ENCODE results near the gene PARD3. TPM values are rescaled to one million over a fixed set of nuclear protein-coding genes. Genes with fewer than 3 reads are reported as not detected.

Gene PARD3
- total RNA-seq, 2 donors from 2014 or later: 36.1 to 48.5 TPM

GRCh38 chr10:34667177-34667576 is 147.9 kb downstream of the PARD3 start:
- 9 to 12% methylated on average over 1 of the region's 1 CpG for WGBS, 2 donors
- no peak for DNase-seq
- H3K9me3 ChIP-seq: no peaks in the 10 kb centered on the region
- no peak overlapping the region for H3K27ac ChIP-seq
- ATAC-seq: no peak
- H3K36me3 ChIP-seq (replicated peaks in 1 of 2; ENCODE audit: insufficient read depth in 1 of 2, low read depth in 2 of 2): no peaks in the 10 kb centered on the region
- H3K4me1 ChIP-seq: peaks cover 12% of the 10 kb centered on the region
- TF ChIP-seq POLR2A (IDR thresholded peaks at IDR 0.05) (no peak), CTCF (IDR thresholded peaks at IDR 0.05) (no peak)
- H3K4me3 ChIP-seq: no peak overlapping the region
- H3K27me3 ChIP-seq: no peaks in the 10 kb centered on the region
- intact Hi-C loops (cut with DNase I): no loop called here

DNA sequence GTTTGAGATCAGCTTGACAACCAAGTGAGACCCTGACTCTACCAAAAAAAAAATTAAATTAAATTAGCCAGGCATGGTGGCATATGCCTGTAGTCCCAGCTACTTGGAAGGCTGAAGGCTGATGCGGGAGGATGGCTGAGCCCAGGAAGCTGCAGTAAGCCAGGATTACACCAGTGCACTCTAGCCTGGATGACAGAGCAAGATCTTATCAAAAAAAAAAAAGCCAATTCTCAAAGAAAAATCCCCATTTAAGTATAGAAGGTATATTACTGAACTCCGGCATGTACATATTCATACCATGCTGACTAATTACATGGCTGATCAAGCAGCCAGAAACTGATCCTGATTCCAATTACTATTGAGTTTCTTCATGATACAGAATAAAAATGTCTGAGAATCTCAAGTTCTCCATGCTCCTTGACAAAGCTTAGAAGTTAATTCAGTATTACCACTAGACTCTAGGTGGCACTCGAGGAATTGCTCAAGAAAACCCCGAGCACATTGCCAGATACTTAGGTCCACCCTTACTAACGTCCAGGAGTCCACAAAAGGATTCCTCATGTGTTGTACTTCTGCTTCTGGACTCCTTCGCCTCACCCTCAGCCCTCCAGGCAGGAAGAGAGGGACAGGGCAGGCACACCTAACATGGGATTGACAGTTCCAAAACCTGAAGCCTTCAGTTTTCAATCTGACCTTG is 148.9 kb downstream of the PARD3 start:
- Histone ChIP-seq H3K4me3 (no peak overlapping the region), H3K4me1 (peaks cover 17% of the 10 kb centered on the region), H3K9me3 (no peaks in the 10 kb centered on the region), H3K36me3 (replicated peaks in 1 of 2; ENCODE audit: insufficient read depth in 1 of 2, low read depth in 2 of 2) (no peaks in the 10 kb centered on the region), H3K27me3 (no peaks in the 10 kb centered on the region), H3K27ac (peak overlapping the region in 1 of 4 donors; percentile 21)
- TF ChIP-seq POLR2A (IDR thresholded peaks at IDR 0.05) (no peak), CTCF (IDR thresholded peaks at IDR 0.05) (peak; percentile 36 to 71 (median 65))
- intact Hi-C loops (cut with DNase I): no loop called here
- WGBS, 2 donors: 28 to 35% methylated on average over 5 to 6 of the region's 6 CpGs
- DNase-seq: peak; percentile 42 to 70 (median 59)
- peak; percentile 87 for ATAC-seq

DNA sequence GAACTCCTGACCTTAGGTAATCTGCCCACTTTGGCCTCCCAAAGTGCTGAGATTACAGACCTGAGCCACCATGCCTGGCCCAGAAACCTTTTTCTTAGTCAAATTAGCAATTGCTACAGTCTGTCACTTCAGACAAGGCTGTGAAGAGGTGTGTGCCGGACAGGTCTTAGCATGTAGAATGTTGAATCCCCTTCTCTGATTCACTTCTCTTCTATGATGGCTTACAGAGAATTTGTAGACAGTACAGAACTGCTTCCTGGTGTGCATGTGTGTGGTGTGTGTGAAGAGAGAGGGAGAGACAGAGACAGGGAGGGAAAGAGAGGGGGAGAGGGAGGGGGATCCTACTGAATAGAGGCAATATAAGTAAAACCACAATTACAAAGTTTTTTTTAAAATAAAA is 150.4 kb downstream of the PARD3 start:
- no peaks in the 10 kb centered on the region for H3K9me3 ChIP-seq
- no peak overlapping the region for H3K4me3 ChIP-seq
- H3K4me1 ChIP-seq: peaks cover 17% of the 10 kb centered on the region
- intact Hi-C loops (cut with DNase I): no loop called here
- no peak for ATAC-seq
- TF ChIP-seq POLR2A (IDR thresholded peaks at IDR 0.05) (no peak), CTCF (IDR thresholded peaks at IDR 0.05) (no peak)
- H3K27me3 ChIP-seq: no peaks in the 10 kb centered on the region
- no peak overlapping the region for H3K27ac ChIP-seq
- DNase-seq: no peak
- WGBS, 2 donors: 90 to 100% methylated on average over 1 of the region's 1 CpG
- no peaks in the 10 kb centered on the region for H3K36me3 ChIP-seq (replicated peaks in 1 of 2; ENCODE audit: insufficient read depth in 1 of 2, low read depth in 2 of 2)

- TF ChIP-seq POLR2A (IDR thresholded peaks at IDR 0.05) (no peak), CTCF (IDR thresholded peaks at IDR 0.05) (no peak)
- H3K9me3 ChIP-seq: no peaks in the 10 kb centered on the region
- H3K27ac ChIP-seq: no peak overlapping the region
- no peaks in the 10 kb centered on the region for H3K27me3 ChIP-seq
- 48 to 59% methylated on average over 2 of the region's 2 CpGs for WGBS, 2 donors
- intact Hi-C loops (cut with DNase I): no loop called here
- DNase-seq (no peak), ATAC-seq (no peak)
- H3K36me3 ChIP-seq (replicated peaks in 1 of 2; ENCODE audit: insufficient read depth in 1 of 2, low read depth in 2 of 2): no peaks in the 10 kb centered on the region
- H3K4me3 ChIP-seq: no peak overlapping the region
- peaks cover 19% of the 10 kb centered on the region for H3K4me1 ChIP-seq
Measured at GRCh38 chr10:34661580-34661979, 153.5 kb downstream of the PARD3 start.

DNA sequence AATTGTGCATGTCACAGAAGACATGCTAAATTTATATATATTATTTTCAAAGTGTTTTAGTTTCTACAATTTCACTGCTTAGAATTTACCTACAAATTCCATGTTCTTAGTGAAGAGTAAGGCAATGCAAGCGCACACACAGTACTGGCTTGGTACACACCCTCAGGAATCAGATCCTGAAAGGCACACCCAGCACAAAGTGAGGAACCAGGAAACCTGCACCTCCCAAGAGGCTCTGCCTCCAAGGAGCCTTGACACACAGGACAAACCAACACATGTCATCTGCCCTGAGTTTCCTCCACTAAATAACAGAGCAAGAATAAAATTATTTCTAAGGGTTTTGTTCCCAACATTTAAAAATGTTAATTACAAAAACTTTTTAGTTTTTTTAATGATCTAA is 156.2 kb downstream of the PARD3 start:
- Histone ChIP-seq H3K4me3 (no peak overlapping the region), H3K4me1 (peaks cover 31% of the 10 kb centered on the region), H3K27me3 (no peaks in the 10 kb centered on the region), H3K36me3 (replicated peaks in 1 of 2; ENCODE audit: insufficient read depth in 1 of 2, low read depth in 2 of 2) (no peaks in the 10 kb centered on the region), H3K27ac (no peak overlapping the region), H3K9me3 (no peaks in the 10 kb centered on the region)
- TF ChIP-seq CTCF (IDR thresholded peaks at IDR 0.05): no peak
- no peak for TF ChIP-seq POLR2A (IDR thresholded peaks at IDR 0.05)
- intact Hi-C loops (cut with DNase I): no loop called here
- 95 to 100% methylated on average over 1 of the region's 1 CpG for WGBS, 2 donors
- ATAC-seq (no peak), DNase-seq (no peak)
